RWPE2 (cell line): Measurements from ENCODE around the gene LHX5.

Experiments used
- ATAC-seq: fragments of 200-7000 bp; cut with Tn5 transposase; 3 replicates; pipeline ENCODE4 v1.9.1; 2021; ENCODE audit warnings: low read depth
- DNase-seq: peaks from one replicate; pipeline ENCODE4 v3.0.0-alpha.2; 2020; ENCODE audit warnings: low spot score
- H3K27ac ChIP-seq: fragments of 450-650 bp; 2 replicates; pipeline ENCODE4 v1.5.1; 2017; ENCODE audit warnings: mild to moderate bottlenecking; ENCODE audit not compliant: poor library complexity, severe bottlenecking
- H3K27me3 ChIP-seq: fragments of 250-450 bp; sonication (Bioruptor Pico); 2 replicates; pipeline ENCODE4 v1.5.1; 2021; ENCODE audit warnings: mild to moderate bottlenecking, moderate library complexity; ENCODE audit not compliant: insufficient read depth, poor library complexity, severe bottlenecking
- H3K36me3 ChIP-seq: fragments of 250-450 bp; sonication (Bioruptor Pico); 2 replicates; pipeline ENCODE4 v1.5.1; 2020; ENCODE audit warnings: low read depth, mild to moderate bottlenecking, moderate library complexity
- H3K4me1 ChIP-seq: fragments of 250-450 bp; sonication (Bioruptor Pico); 2 replicates; pipeline ENCODE4 v1.5.1; 2021; ENCODE audit warnings: mild to moderate bottlenecking, moderate library complexity; ENCODE audit not compliant: insufficient read depth, poor library complexity, severe bottlenecking
- H3K4me3 ChIP-seq: fragments of 250-450 bp; sonication (Bioruptor Pico); 2 replicates; pipeline ENCODE4 v1.5.1; 2021; ENCODE audit warnings: mild to moderate bottlenecking, moderate library complexity; ENCODE audit not compliant: severe bottlenecking
- H3K9me3 ChIP-seq: fragments of 250-450 bp; sonication (Bioruptor Pico); 2 replicates; pipeline ENCODE4 v1.5.1; 2021; ENCODE audit warnings: mild to moderate bottlenecking, moderate library complexity; ENCODE audit not compliant: severe bottlenecking
- TF ChIP-seq, protein P1 (sequence below): fragments of 450-650 bp; IDR thresholded peaks from one replicate; pipeline ENCODE4 v1.5.1; 2017; ENCODE audit warnings: mild to moderate bottlenecking, moderate library complexity; ENCODE audit not compliant: poor library complexity, severe bottlenecking

LHX5 gene

DNA sequence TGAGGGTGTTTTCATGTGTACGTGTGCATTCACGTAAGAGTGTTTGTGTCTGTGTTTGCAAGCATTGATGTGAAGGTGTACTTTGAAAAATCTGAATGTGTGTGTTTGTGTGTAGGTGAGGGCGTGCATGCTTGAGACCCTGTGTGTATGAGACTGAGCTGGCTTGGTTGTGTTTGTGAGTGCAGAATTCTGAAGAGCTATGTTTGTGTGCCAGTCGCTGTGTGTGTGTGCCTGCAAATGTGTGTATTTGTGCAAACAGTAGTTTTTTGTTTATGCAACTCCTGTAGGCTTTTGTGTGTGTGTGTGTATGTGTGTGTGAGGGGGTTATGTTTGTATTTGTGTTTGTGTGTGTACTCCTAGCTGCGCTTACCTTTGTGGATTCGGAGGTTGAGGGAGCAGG is 1.7 kb upstream of the LHX5 start:
- H3K27me3 ChIP-seq, result peaks cover 93% of the 10 kb centered on the region
- H3K4me1 ChIP-seq, result no peaks in the 10 kb centered on the region
- ATAC-seq (no peak), DNase-seq (no peak)
- no peak overlapping the region for H3K27ac ChIP-seq
- no peaks in the 10 kb centered on the region for H3K9me3 ChIP-seq
- no peak overlapping the region for H3K4me3 ChIP-seq
- TF ChIP-seq, protein P1, sequence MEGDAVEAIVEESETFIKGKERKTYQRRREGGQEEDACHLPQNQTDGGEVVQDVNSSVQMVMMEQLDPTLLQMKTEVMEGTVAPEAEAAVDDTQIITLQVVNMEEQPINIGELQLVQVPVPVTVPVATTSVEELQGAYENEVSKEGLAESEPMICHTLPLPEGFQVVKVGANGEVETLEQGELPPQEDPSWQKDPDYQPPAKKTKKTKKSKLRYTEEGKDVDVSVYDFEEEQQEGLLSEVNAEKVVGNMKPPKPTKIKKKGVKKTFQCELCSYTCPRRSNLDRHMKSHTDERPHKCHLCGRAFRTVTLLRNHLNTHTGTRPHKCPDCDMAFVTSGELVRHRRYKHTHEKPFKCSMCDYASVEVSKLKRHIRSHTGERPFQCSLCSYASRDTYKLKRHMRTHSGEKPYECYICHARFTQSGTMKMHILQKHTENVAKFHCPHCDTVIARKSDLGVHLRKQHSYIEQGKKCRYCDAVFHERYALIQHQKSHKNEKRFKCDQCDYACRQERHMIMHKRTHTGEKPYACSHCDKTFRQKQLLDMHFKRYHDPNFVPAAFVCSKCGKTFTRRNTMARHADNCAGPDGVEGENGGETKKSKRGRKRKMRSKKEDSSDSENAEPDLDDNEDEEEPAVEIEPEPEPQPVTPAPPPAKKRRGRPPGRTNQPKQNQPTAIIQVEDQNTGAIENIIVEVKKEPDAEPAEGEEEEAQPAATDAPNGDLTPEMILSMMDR, result no peak
- no peaks in the 10 kb centered on the region for H3K36me3 ChIP-seq

DNA sequence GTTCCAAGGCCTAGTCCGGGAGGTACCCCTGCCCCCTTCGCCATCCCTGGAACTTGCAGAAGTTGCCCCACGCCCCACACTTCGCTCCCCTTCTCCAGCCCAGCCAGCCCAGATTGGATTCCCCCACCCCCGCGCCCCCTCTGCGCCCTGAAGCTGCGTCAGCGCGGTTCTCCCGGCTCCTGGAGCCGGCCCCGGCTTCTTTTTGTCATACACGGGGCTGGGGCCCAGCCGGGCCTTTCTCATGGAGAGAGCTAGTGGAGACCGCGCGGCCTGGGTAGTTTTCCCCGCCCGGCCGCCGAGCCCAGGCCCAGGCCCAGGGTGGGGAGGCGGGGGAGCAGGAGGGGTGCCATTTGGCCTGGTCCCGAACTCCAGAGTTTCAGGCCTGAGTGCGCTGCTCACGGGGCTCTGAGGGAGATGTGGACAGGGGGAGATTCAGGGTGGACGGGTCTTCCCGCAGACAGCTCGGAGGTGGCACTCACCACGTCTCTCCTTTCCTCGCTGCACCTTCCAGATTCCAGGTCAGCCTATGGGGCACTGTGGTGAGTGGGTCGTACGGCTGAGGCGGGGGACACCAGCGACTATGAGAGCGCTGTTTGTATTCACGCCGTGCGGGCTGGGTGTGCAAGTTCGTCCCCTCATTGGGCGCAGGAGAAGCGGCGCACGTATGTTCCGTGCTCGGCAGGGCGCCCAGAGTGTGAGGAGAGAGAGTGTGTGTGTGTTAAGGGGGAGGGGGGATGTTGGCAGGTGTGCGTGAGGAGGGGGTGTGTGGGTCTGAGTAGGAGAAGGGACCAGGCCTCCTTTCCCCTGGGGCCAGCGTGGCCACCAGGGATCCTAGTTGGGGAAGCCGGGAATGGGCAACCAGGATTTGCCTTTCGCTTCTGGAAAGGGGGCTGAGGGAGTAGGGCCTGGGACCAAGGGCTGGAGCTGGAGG is 785 bp upstream of the LHX5 start:
- H3K4me3 ChIP-seq, result no peak overlapping the region
- no peak overlapping the region for H3K27ac ChIP-seq
- peaks cover 93% of the 10 kb centered on the region for H3K27me3 ChIP-seq
- DNase-seq, result no peak
- no peaks in the 10 kb centered on the region for H3K36me3 ChIP-seq
- ATAC-seq, result no peak
- TF ChIP-seq, protein P1, result no peak
- no peaks in the 10 kb centered on the region for H3K4me1 ChIP-seq
- H3K9me3 ChIP-seq, result no peaks in the 10 kb centered on the region

DNA sequence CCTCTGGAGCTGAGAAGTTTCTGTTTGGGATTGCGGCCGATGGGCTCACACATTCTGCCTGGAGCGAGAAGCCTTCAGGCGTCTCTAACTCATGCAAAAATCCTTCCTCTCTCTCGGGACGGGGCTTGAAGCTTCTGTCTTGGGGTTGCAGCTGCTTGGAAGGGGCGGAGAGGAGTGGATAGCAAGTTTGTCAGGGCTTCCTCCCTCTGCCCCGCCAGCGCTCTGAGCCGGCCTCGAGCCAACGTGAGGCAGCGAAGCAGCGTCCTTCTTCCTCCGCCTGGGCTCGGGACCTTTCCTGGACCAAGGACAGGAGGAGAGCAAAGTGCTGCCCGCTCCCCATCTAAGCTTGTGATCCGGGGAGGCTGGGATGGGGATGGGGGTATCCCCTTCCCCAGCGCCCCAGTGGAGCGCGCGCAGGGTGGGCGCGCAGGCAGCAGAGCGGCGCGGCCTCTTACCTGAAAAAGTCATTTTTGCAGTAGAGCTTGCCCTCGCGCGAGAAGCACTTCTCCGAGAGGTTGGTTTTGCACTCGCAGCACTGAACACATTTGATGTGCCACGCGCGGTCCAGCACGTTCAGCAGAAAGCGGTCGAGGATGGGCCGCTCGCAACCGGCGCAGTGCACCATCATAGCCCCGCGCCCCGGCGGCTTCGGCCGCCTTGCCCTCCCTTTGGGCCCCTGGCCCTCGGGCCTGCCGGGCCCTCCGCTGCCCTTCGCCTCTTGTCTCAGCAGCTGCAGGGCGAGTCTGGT is 626 bp downstream of the LHX5 start:
- H3K27ac ChIP-seq, result no peak overlapping the region
- no peak overlapping the region for H3K4me3 ChIP-seq
- TF ChIP-seq, protein P1, result no peak
- no peaks in the 10 kb centered on the region for H3K9me3 ChIP-seq
- no peaks in the 10 kb centered on the region for H3K36me3 ChIP-seq
- H3K4me1 ChIP-seq, result no peaks in the 10 kb centered on the region
- ATAC-seq (no peak), DNase-seq (no peak)
- peaks cover 100% of the 10 kb centered on the region for H3K27me3 ChIP-seq

DNA sequence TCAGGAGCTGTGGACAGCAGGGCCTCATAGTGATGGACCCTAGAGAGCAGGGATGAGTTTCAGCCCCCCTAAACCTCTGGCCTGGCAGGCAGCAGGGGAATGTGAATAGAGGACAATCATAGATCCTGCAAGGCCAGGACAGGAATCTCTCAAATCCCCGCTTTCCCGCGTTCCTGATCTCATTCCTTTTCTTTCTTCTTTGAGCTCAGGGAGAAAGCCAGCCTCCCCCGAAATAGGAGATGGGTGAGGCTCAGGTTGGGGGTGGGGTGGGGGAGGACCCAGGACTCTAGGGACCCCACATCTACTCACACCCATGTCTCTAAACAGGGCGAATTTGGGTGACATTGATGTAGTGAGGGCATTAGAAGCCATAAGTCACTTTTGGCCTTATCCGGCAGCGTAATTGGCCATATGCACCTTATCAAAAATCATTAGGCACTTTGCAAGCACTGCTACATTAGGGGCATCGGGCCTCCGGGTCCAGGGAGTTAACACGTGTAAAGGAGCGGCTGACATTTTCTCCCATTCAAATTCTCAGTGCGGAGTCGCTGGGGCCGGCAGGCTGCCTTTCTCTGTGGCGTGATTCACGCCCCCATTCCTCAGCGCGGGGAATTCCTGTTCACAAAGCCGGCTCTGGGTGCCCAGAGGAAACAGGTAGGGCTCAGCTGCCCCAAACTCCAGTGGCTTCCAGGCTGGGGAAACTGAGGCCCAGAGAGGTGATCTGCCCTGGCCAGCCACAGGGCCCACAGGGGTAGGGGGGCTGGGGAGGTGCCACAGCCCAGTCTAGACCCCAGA is 1.5 kb downstream of the LHX5 start:
- TF ChIP-seq, protein P1, result no peak
- DNase-seq (no peak), ATAC-seq (no peak)
- Histone ChIP-seq H3K4me1 (no peaks in the 10 kb centered on the region), H3K9me3 (no peaks in the 10 kb centered on the region), H3K4me3 (no peak overlapping the region), H3K27ac (no peak overlapping the region), H3K27me3 (peaks cover 100% of the 10 kb centered on the region), H3K36me3 (no peaks in the 10 kb centered on the region)
